ENCODE results near the gene DHH.

DHH gene

DNA sequence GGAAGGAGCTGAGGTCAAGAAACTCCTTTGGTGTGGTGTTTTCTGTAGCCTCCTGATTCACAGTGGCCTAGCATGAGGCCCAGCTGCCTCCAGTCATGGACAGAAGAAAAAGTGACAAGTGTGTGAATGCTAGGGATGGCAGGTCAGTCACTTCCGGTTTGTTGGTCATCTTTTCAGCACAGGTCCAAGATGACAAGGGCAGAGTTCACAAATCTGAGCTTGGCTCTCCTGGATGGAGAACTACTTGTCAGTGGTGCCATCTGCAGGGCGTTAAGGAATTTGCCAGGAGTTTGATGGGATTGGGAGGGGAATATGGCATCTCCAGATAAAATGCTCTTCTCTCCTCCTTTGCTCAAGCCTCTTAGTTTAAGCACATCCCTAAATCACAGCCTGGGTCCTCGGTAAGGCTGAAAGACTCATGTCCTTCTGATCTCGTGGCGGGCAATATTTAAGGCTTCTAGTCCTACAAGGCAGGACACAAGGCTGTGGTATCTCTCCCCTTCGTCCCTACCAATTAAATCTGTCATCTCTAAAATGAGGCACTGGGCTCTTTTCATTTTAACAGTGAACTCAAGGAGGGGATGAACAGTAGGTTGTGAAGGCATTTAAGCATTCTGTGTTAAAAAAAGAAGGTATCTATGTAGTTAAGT lies 26.6 kb upstream of the DHH start:
- TF ChIP-seq, protein P1, sequence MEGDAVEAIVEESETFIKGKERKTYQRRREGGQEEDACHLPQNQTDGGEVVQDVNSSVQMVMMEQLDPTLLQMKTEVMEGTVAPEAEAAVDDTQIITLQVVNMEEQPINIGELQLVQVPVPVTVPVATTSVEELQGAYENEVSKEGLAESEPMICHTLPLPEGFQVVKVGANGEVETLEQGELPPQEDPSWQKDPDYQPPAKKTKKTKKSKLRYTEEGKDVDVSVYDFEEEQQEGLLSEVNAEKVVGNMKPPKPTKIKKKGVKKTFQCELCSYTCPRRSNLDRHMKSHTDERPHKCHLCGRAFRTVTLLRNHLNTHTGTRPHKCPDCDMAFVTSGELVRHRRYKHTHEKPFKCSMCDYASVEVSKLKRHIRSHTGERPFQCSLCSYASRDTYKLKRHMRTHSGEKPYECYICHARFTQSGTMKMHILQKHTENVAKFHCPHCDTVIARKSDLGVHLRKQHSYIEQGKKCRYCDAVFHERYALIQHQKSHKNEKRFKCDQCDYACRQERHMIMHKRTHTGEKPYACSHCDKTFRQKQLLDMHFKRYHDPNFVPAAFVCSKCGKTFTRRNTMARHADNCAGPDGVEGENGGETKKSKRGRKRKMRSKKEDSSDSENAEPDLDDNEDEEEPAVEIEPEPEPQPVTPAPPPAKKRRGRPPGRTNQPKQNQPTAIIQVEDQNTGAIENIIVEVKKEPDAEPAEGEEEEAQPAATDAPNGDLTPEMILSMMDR (conservative IDR thresholded peaks at IDR 0.05): peak; percentile 79
- no peak for TF ChIP-seq ZFX (IDR thresholded peaks at IDR 0.05)
- H3K27ac ChIP-seq: no peak overlapping the region

DNA sequence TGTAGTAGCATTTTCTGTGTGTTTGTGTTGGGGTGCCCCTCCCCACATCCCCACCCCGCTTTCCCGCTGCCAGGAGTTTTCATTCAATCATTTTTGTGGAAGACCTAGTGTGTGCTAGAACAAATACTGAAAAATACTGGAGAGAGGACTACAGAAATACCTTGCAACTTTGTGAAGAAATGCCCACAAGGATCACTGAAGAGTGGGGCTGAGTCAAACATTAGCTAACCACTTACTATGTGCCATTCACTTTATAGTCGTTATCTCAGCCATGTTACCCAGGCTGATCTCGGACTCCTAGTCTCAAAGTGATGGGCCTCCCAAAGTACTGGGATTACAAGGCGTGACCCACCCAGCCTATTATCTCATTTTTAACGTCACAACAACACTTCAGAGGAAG lies 16.6 kb upstream of the DHH start:
- no peak for TF ChIP-seq ZFX (IDR thresholded peaks at IDR 0.05)
- TF ChIP-seq, protein P1 (conservative IDR thresholded peaks at IDR 0.05): no peak
- peak overlapping the region; percentile 67 for H3K27ac ChIP-seq

DNA sequence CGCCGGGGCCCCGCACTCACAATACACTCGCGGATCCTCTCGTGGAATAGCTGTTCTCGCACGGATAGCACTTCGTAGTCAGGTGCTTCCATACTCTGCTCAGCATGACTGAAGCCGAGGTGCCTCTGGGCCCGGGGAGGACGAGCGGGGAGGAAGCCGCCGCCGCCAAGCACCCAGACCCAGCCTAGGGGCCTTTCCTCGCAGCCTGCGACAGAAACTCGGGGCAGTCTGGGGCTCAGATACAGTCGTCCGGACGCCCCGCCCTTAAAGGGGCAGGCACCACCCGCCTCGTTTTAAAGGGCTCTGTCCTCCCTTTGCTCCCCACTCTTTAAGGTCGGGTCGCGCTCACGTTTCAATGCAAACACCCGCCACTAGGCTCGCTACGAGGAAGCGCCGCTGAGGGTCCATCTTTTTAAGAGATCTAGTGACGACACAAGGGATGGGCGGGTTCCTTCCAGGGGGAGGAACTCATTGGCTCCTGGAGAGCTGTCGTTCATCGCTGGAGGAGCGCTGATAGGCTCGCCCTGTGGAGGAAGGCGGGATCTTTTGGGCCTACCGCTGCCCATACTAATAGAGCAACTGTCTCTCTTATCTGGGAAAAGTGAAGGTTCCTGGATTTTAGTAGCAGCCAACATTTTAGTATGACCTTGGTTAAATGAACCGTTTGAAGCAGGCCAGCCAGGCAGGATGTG lies 16.0 kb upstream of the DHH start, which contains the start of gene LMBR1L:
Gene LMBR1L (minus strand): TSS at position 384 of the 692 bp plus-strand sequence. CDS start 292 bp downstream, at position 92.
- H3K27ac ChIP-seq: peak within 1 kb of the TSS; percentile 67
- TF ChIP-seq ZFX (IDR thresholded peaks at IDR 0.05): 0 out of 2 replicates have a peak, but pooled peaks have one; percentile 21
- TF ChIP-seq, protein P1 (conservative IDR thresholded peaks at IDR 0.05): no peak; the same call in 1 of the 2 replicates

DNA sequence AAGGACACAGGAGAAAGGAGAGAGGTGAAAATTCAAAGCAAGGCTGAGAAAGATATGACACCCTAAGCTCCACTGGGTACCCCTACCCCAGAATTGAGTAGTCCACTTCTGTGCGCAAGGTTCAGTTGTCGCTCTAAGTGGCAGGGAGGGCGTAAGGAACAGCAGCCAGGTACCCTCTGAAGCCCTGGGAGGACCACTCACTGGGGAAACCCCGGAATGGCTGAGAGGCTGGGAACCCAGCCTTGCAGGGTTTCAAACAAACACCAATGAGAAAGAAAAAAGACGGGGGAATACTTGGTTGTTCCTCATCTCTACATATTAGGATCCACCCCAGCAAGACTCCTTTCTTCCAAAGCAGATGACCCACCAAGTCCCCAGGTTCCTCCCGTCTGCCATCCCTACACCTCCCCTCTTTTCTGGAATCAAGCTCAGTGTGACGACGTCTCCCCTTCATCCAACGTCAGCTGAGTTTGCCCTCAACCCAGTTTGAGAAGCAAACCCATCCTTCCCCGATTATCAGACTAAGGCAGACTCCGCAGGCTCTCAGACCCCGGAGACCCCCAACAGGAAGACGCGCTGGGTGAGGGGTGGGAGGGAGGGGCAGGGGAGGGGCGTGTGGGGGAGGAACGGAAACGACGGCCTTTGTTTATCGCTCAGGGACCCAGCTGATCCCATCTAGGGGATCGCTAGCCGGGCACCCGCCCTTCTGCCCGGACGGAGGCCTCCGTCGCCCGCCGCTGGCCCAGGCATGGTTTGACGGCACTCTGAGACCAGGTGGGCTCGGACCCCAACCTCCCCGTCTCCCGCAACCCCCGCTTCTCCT lies 15.3 kb upstream of the DHH start:
- H3K27ac ChIP-seq: peak overlapping the region; percentile 67
- TF ChIP-seq, protein P1 (conservative IDR thresholded peaks at IDR 0.05): no peak
- no peak for TF ChIP-seq ZFX (IDR thresholded peaks at IDR 0.05)

DNA sequence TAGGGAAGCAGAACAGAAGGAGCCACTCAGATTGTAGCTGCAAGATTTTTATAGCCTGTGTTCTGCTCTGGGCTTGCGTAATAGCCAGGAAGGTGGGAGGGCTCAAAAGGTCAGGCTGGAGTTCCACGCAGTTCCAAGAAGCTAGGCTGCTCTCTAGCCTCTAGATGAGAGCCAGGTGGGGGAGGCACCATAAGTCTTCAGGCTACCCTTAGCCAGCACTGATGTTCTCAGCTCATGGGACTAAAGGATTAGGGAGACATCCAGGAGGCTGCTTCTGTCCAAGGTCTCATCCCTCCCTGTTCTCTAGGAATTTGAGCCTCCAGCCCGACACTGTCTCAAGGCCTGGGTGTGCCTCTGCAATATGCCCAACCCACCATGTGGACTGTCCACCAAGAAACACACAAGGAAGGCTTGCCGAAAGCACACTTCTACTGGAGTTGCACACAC lies 14.4 kb upstream of the DHH start:
- no peak for TF ChIP-seq ZFX (IDR thresholded peaks at IDR 0.05)
- TF ChIP-seq, protein P1 (conservative IDR thresholded peaks at IDR 0.05): no peak
- H3K27ac ChIP-seq: peak overlapping the region; percentile 67

DNA sequence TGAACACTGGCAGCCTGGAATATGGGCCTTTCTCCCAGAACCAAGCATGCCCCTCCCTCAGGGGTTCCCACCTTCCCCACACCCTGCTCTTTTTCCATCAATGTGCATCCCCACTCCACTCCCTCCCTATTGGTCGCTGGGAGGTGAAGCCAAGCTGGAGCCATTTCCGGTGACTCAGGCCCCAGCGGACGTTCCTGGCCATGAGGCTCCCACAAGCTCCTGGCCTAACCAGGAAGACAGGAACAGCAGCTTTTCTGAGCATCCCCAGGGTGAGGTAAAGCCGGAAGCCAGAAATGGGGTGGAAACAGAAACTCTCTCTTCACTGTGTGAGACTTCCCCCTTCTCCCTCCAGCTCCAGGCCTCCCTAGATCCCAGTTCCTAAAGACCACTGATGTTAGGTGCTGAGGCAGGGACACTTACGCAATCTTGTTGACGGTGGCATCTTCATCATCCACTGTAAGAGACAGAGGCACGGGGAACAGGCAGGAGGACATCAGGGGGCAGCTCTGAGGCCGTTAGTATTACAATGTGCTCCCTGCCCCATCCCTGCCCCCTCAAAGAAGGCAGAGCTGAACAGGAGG lies 11.0 kb upstream of the DHH start:
- TF ChIP-seq, protein P1 (conservative IDR thresholded peaks at IDR 0.05): no peak
- no peak for TF ChIP-seq ZFX (IDR thresholded peaks at IDR 0.05)
- H3K27ac ChIP-seq: peak overlapping the region; percentile 3
